Activated CD4-positive, alpha-beta memory T cell treated with anti-CD3 and anti-CD28 coated beads, Interleukin-2, amount 10 ng/mL, durations not matched to agents 7 days and 5 days (primary cell): ENCODE data around the gene ANO2. TPM values are rescaled to one million over a fixed set of nuclear protein-coding genes. Genes with fewer than 3 reads are reported as not detected.

Experiments
- CTCF ChIA-PET: fragments of 350-600 bp; sonication (Branson Sonifier 250); formaldehyde crosslinking; loops from one replicate; lab custom pipeline; 2021; ENCODE audit warnings: antibody characterized with exemption, inconsistent platforms; lab: Charles Lee
- POLR2A ChIA-PET: fragments of 350-600 bp; sonication (Branson Sonifier 250); formaldehyde crosslinking; loops from one replicate; lab custom pipeline; 2021; ENCODE audit warnings: antibody characterized with exemption; lab: Charles Lee
- DNase-seq: peaks from one replicate; pipeline ENCODE4 v3.0.0-alpha.2; 2020
- H3K27ac Mint-ChIP-seq: one replicate; pipeline ENCODE4 v1.8.0; 2021; ENCODE audit warnings: mild to moderate bottlenecking, mixed read lengths
- H3K27me3 Mint-ChIP-seq: one replicate; pipeline ENCODE4 v1.8.0; 2021; ENCODE audit warnings: mixed read lengths
- H3K36me3 Mint-ChIP-seq: one replicate; pipeline ENCODE4 v1.8.0; 2021; ENCODE audit warnings: low read depth, mixed read lengths
- H3K4me1 Mint-ChIP-seq: one replicate; pipeline ENCODE4 v1.8.0; 2021; ENCODE audit warnings: mixed read lengths
- H3K4me3 Mint-ChIP-seq: one replicate; pipeline ENCODE4 v1.8.0; 2021; ENCODE audit warnings: mild to moderate bottlenecking, mixed read lengths
- H3K9me3 Mint-ChIP-seq: one replicate; pipeline ENCODE4 v1.8.0; 2021; ENCODE audit warnings: mixed read lengths
- total RNA-seq, 2 experiments: library from RNA; stranded (reverse); gene quantifications; one replicate each; pipeline ENCODE4 v1.2.3, GENCODE V29; 2021

The ANO2 gene
- total RNA-seq, 2 experiments from 2014 or later, result not detected

DNA sequence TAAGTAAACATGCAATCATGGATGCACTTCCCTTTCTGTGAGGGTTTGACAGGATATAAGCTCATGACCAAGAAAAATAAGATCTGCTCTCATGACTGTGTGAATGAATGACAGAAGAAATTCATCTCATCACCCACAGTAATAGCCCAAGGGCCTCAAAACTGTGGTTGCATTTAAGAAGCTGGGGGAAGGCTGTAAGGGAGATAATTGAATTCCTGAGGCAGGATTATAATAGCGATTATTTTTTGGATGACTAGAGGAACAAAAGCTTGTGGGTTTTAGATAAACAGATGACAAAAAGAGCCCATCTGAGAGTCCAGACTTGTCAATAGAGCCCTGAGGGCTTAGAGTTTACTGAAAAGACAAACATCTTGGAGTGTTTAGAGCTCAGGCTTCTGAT is 352.0 kb downstream of the ANO2 start:
- no peaks in the 10 kb centered on the region for H3K4me1 Mint-ChIP-seq
- POLR2A ChIA-PET, result no interaction called here
- H3K27me3 Mint-ChIP-seq, result no peaks in the 10 kb centered on the region
- no peaks in the 10 kb centered on the region for H3K36me3 Mint-ChIP-seq
- CTCF ChIA-PET, result no interaction called here
- H3K4me3 Mint-ChIP-seq, result no peak overlapping the region
- H3K27ac Mint-ChIP-seq, result no peak overlapping the region
- H3K9me3 Mint-ChIP-seq, result no peaks in the 10 kb centered on the region
- no peak for DNase-seq

- no peaks in the 10 kb centered on the region for H3K27me3 Mint-ChIP-seq
Measured at GRCh38 chr12:5592310-5592709, 352.7 kb downstream of the ANO2 start.

DNA sequence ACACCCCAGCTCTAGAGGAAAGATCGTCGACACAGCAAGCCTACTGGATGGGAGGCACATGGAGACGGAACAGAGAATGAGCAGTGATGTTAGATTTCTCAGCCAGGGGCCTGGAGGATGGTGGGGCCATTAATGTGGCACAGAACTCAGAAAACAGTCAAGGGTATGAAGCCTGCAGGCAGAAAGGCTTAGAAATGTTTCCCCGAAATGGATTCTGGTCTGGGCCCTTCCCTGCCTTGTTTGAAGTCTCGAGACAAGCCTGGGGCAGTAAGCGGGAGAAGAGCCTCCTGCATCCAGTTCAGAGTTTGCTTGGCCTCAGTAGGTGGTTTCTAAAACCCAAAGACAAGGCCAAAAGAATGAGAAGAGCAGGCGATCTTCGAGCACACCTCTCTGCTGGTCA is 354.7 kb downstream of the ANO2 start:
- POLR2A ChIA-PET, result no interaction called here
- Mint-ChIP-seq H3K27ac (no peak overlapping the region), H3K27me3 (no peaks in the 10 kb centered on the region), H3K4me1 (no peaks in the 10 kb centered on the region), H3K9me3 (no peaks in the 10 kb centered on the region), H3K36me3 (no peaks in the 10 kb centered on the region), H3K4me3 (no peak overlapping the region)
- CTCF ChIA-PET, result no interaction called here
- no peak for DNase-seq

More at GRCh38 chr12:5592310-5592709, 352.7 kb downstream of the ANO2 start:
- CTCF ChIA-PET, result no interaction called here
- Mint-ChIP-seq H3K36me3 (no peaks in the 10 kb centered on the region), H3K27ac (no peak overlapping the region), H3K9me3 (no peaks in the 10 kb centered on the region), H3K4me1 (no peaks in the 10 kb centered on the region), H3K4me3 (no peak overlapping the region)
- DNase-seq, result no peak
- POLR2A ChIA-PET, result no interaction called here

DNA sequence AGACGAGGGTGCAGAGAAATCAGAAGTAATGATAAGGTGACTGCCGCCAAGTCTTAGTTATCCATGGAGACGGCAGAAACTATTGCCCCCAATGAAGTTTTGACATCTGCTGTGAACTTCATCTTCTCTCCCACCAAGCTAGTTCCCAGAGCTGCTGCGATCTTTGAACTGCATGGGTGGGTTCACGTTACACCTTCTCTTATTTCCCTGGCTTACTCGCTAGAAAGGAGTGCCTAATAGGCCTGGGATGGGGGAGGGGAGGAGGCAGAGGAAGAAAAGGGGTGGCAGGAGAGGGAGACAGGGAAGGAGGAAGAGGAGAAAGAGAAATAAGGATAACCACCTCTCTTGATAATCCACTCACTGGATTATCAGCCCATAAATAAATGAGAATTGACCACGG is 356.0 kb downstream of the ANO2 start:
- Mint-ChIP-seq H3K27me3 (no peaks in the 10 kb centered on the region), H3K4me1 (no peaks in the 10 kb centered on the region), H3K36me3 (no peaks in the 10 kb centered on the region), H3K4me3 (no peak overlapping the region), H3K27ac (no peak overlapping the region), H3K9me3 (no peaks in the 10 kb centered on the region)
- CTCF ChIA-PET, result no interaction called here
- no peak for DNase-seq
- POLR2A ChIA-PET, result no interaction called here

DNA sequence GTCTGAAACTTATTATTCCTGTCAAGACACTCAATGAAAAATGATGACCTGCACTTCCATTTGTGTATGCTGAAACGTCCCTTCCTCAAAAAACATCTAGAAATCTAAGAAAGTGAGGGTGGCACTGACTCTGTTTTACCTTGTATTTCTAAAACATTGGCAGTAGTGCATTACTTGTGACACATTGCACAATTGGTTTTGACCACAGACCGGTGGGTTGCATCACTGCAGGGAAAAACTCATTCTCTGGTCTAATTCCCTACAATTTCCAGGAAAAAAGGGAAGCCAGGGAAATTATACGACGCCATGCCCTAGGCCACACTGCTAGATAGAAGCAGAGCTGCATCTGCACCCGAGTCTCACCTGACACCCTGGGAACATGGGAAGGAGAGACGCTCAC is 356.5 kb downstream of the ANO2 start:
- Mint-ChIP-seq H3K27ac (no peak overlapping the region), H3K4me1 (no peaks in the 10 kb centered on the region), H3K4me3 (no peak overlapping the region), H3K36me3 (no peaks in the 10 kb centered on the region), H3K9me3 (no peaks in the 10 kb centered on the region), H3K27me3 (no peaks in the 10 kb centered on the region)
- ChIA-PET POLR2A (no interaction called here), CTCF (no interaction called here)
- no peak for DNase-seq

GRCh38 chr12:5588176-5588575 is 356.9 kb downstream of the ANO2 start:
- H3K9me3 Mint-ChIP-seq, result no peaks in the 10 kb centered on the region

GRCh38 chr12:5587711-5588121 is 357.3 kb downstream of the ANO2 start:
- Mint-ChIP-seq H3K4me1 (no peaks in the 10 kb centered on the region), H3K27me3 (no peaks in the 10 kb centered on the region), H3K9me3 (no peaks in the 10 kb centered on the region), H3K4me3 (no peak overlapping the region), H3K36me3 (no peaks in the 10 kb centered on the region), H3K27ac (no peak overlapping the region)
- ChIA-PET CTCF (no interaction called here), POLR2A (no interaction called here)
- DNase-seq, result no peak

More at GRCh38 chr12:5588176-5588575, 356.9 kb downstream of the ANO2 start:
- H3K36me3 Mint-ChIP-seq, result no peaks in the 10 kb centered on the region
- no peaks in the 10 kb centered on the region for H3K27me3 Mint-ChIP-seq
- H3K27ac Mint-ChIP-seq, result no peak overlapping the region
- no peak for DNase-seq
- POLR2A ChIA-PET, result no interaction called here
- CTCF ChIA-PET, result no interaction called here
- H3K4me1 Mint-ChIP-seq, result no peaks in the 10 kb centered on the region
- no peak overlapping the region for H3K4me3 Mint-ChIP-seq

DNA sequence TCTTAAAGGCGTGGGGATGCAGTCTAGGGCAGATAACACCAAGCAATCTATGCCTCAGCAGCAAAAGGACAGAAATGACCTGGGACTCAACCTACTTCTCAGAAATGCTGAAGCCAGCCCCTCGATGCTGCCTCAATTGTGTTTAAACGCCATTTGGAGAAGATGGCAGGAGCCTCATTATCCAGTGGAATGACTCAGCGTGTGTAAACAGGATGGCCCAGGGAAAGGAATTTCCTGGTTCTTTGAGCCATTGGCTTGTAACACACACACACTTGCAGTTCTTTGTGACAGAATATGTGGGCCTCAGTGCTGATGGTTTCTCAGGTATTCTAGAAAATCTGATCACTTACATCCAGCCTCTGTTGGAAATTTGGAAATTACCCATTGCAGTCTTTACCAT is 358.9 kb downstream of the ANO2 start:
- POLR2A ChIA-PET, result no interaction called here

DNA sequence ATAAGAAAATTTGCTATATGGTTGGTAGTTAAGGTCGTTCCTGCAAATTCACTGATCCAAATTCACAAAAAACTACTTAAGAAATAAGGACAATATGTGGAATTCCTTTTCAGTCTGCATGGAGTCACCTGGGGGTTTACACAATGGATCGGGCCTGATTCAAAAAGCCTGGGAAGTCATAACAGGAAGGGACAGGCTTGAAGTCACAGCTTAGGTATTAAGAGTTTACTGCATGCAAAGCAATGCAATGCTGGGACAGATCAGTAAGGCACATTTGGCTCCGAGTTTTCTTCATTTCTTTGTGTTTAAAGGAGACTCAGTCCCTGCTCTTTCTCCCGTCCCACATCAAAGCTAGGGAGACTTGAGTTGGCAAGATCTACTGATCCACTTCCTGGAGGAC is 359.9 kb downstream of the ANO2 start:
- H3K27me3 Mint-ChIP-seq, result no peaks in the 10 kb centered on the region
- no peaks in the 10 kb centered on the region for H3K4me1 Mint-ChIP-seq
- ChIA-PET CTCF (no interaction called here), POLR2A (no interaction called here)
- H3K4me3 Mint-ChIP-seq, result no peak overlapping the region
- no peak overlapping the region for H3K27ac Mint-ChIP-seq
- H3K9me3 Mint-ChIP-seq, result no peaks in the 10 kb centered on the region
- no peaks in the 10 kb centered on the region for H3K36me3 Mint-ChIP-seq
- DNase-seq, result no peak

More for the DNA sequence above, 358.9 kb downstream of the ANO2 start:
- DNase-seq, result no peak
- CTCF ChIA-PET, result no interaction called here
- H3K9me3 Mint-ChIP-seq, result no peaks in the 10 kb centered on the region
- H3K4me3 Mint-ChIP-seq, result no peak overlapping the region
- no peak overlapping the region for H3K27ac Mint-ChIP-seq
- H3K36me3 Mint-ChIP-seq, result no peaks in the 10 kb centered on the region
- no peaks in the 10 kb centered on the region for H3K27me3 Mint-ChIP-seq
- H3K4me1 Mint-ChIP-seq, result no peaks in the 10 kb centered on the region

DNA sequence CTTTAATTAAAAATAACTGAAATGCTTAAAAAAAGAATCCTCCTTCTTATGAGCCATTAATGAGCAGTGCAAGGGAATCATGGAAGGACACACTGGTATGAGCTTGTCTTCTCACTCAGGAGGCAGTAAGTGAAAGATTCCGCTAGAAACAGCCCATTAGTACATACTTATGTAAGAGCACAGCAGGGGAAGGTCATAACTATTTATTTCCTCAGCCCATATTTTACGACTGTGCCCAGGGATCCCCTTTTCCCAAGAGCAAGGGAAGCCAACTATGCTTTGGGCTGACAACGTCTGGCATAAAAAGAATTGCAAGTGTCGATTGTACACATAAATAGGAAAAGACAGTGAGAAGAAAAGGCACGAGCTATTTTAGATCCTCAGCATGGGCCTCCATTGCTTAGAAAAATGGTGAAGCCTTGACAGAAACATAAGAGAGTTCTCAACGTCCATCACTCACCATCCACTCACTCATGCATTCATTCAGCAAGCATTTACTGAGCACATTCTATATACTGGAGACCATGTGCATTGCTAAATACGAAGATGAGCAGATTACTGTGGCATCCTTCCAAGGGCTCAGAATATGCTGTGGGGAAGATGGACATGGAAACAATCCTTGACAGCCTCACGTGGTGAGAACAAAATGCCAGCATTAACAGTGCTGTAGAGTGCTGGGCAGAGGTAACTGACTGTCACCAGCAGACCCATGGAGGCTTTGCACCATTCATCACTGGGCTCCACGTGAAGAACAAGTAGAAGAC is 360.5 kb downstream of the ANO2 start:
- H3K36me3 Mint-ChIP-seq, result no peaks in the 10 kb centered on the region
- no peak overlapping the region for H3K4me3 Mint-ChIP-seq
- ChIA-PET CTCF (interaction anchor here (0.6 kb wide), 1 partner anchor 411 kb away, joined by 3 read pairs; no protein-coding TSS in a partner anchor), POLR2A (no interaction called here)
- no peak for DNase-seq
- no peaks in the 10 kb centered on the region for H3K27me3 Mint-ChIP-seq
- H3K27ac Mint-ChIP-seq, result no peak overlapping the region
- no peaks in the 10 kb centered on the region for H3K4me1 Mint-ChIP-seq
- H3K9me3 Mint-ChIP-seq, result no peaks in the 10 kb centered on the region

GRCh38 chr12:5582541-5582940 is 362.5 kb downstream of the ANO2 start:
- POLR2A ChIA-PET, result no interaction called here
- H3K4me1 Mint-ChIP-seq, result no peaks in the 10 kb centered on the region
- no peaks in the 10 kb centered on the region for H3K27me3 Mint-ChIP-seq
- CTCF ChIA-PET, result no interaction called here
- no peak overlapping the region for H3K27ac Mint-ChIP-seq
- H3K4me3 Mint-ChIP-seq, result no peak overlapping the region
- no peak for DNase-seq
- no peaks in the 10 kb centered on the region for H3K9me3 Mint-ChIP-seq
- H3K36me3 Mint-ChIP-seq, result no peaks in the 10 kb centered on the region

- Mint-ChIP-seq H3K9me3 (no peaks in the 10 kb centered on the region), H3K4me3 (no peak overlapping the region), H3K36me3 (no peaks in the 10 kb centered on the region), H3K27me3 (no peaks in the 10 kb centered on the region), H3K4me1 (no peaks in the 10 kb centered on the region), H3K27ac (no peak overlapping the region)
- DNase-seq, result no peak
- POLR2A ChIA-PET, result no interaction called here
- CTCF ChIA-PET, result no interaction called here
Measured at GRCh38 chr12:5582018-5582417, 363.0 kb downstream of the ANO2 start.

DNA sequence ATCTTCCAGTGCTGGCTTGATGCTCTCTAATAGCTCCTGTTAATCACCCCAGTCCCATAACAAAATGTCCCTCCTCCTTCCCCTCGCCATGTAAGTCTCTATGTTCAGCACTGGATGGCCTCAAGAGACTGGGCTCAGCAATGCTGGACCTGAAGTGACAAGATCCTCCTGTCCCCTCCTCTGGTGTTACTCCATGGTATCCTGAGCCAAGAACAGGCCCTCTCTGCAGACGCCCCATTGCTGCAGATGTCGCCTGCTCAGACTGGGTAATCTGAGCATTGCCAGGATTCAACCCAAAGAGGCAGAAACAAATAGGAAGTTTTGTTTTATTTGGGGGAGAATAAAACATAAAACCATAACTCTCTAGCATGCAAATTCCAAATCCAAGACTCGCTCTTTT is 363.4 kb downstream of the ANO2 start:
- H3K27ac Mint-ChIP-seq, result no peak overlapping the region
- H3K4me1 Mint-ChIP-seq, result no peaks in the 10 kb centered on the region
- no peak overlapping the region for H3K4me3 Mint-ChIP-seq
- no peak for DNase-seq
- no peaks in the 10 kb centered on the region for H3K36me3 Mint-ChIP-seq
- ChIA-PET POLR2A (no interaction called here), CTCF (no interaction called here)
- no peaks in the 10 kb centered on the region for H3K27me3 Mint-ChIP-seq
- no peaks in the 10 kb centered on the region for H3K9me3 Mint-ChIP-seq

GRCh38 chr12:5581019-5581418 is 364.0 kb downstream of the ANO2 start:
- Mint-ChIP-seq H3K36me3 (no peaks in the 10 kb centered on the region), H3K27me3 (no peaks in the 10 kb centered on the region), H3K4me3 (no peak overlapping the region), H3K27ac (no peak overlapping the region), H3K9me3 (no peaks in the 10 kb centered on the region), H3K4me1 (no peaks in the 10 kb centered on the region)
- ChIA-PET CTCF (no interaction called here), POLR2A (no interaction called here)
- DNase-seq, result no peak
